ENCODE data around the gene SPDYC.

GRCh38 chr11:65187971-65188461 lies 18.0 kb downstream of the SPDYC start:
- no peak for TF ChIP-seq YY1 (IDR thresholded peaks at IDR 0.05; ENCODE audit: extremely low read depth, insufficient replicate concordance, low read depth, low read length)
- no peak for TF ChIP-seq POLR2A (IDR thresholded peaks at IDR 0.05; ENCODE audit: borderline replicate concordance, extremely low read depth, insufficient read depth, insufficient read length)
- no peak for TF ChIP-seq CTCF (IDR thresholded peaks at IDR 0.05 in 2 of 3, conservative IDR thresholded peaks at IDR 0.05 in 1 of 3; ENCODE audit: borderline replicate concordance in 1 of 3, insufficient read depth in 1 of 3, low read depth in 2 of 3, low read length in 2 of 3)
- TF ChIP-seq REST (IDR thresholded peaks at IDR 0.05; ENCODE audit: low read depth) = no peak
- no peak for TF ChIP-seq POLR2AphosphoS5 (IDR thresholded peaks at IDR 0.05; ENCODE audit: low read depth, low read length)

All from HCT116 (cell line).